ENCODE results near the gene SMPD3.

Gene SMPD3

DNA sequence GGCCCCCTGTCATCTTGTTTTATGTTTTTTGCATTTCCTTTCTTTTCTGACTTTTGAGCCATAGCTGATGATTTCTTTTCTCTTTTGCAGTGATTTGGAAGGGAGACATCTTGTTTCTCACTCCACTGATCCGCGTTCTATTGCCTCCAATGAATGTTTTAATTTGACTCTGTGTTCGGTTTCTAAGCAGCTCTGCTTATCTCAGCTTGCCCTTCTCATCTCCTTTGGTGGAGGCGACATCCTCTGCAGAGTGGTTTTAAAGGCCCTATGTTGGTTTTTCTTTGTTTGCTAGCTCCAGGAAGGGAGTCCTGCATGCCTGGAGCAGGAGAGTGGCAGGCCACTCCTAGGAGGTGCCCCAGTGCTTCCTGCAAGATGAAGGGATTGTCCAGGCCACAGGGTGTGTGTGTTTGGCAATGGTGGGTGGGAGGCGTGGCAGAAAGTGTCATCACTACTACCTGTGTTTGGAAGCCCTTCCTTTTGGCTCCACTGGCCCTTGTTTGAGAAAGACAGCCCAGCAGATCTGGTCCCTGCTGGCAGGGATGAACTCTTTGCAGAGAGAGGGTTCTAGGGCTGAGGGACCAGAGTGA is 13.6 kb downstream of the SMPD3 start:
- no peak for DNase-seq (ENCODE audit: low read depth, low spot score)

DNA sequence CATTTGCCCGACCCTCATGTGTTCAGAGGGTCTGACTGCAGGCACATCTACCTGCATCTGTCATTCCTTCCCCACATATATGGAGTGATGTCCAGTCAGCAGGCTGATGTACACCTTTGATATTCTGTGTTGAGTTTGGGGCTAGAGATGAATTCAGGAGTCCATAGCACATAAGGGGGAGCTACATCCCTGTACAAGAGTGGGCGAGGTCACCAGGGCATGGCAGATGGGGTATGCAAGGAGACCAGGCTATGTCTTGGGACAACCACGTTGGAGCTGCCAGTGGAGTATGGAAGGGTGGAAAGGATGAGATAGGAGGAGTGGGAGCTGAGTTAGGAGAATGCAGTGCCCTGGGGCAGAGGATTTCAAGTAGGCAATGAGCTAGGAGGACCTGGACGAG is 15.0 kb downstream of the SMPD3 start:
- no peak for DNase-seq (ENCODE audit: low read depth, low spot score)

DNA sequence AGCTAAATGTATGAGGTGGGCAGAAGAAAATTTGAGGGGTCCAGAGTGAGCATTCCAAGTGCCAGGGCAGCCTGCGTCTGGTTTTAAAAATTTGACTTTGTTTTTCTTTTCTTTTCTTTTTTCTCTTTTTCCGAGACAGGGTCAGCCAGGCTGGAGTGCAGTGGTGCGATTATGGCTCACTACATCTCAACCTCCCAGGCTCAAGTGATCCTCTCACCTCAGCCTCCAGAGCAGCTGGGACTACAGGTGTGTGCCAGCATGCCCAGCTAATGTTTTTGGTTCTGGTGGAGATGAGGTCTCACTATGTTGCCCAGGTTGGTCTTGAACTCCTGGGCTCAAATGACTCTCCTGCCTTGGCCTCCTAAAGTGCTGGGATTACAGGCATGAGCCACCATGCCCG is 15.6 kb downstream of the SMPD3 start:
- no peak for DNase-seq (ENCODE audit: low read depth, low spot score)

DNA sequence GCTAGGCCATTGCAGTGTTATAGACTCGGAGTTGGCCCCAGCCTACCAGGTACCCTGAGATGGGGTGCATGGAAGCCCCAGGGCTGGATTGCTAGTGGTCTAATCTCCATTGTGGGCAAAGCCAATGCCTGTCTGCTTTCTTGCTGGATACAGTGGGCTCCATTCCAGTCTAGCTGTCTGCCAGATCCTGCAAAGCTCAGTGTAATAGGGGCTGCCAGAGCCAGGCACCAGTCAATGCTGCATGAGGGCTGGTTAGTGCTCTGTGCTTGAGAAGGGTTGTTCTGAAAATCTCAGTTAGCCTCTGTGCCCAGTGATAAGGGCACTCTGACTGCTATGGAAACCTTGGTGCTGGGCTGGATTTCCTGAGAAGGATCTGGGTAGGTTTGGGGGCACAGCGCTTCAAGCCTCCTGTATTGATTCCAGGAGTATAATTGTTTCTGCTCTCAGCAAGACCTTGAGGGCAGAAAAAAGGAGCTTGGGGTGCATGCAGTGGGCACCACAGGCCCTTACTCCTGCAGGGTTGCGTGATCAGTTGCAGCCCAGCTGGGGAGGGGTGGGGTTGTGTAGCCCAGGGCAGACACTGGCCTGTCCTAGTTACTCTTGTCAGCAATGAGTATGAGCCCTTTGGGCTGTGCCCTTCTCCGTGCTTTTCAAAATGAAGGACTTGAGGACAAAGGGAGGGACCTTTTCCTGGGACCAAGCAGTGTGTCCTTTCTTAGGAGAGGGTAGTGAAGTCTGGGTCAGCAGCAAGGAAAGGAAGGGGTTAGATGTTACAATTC is 19.0 kb downstream of the SMPD3 start:
- DNase-seq (ENCODE audit: low read depth, low spot score): no peak

DNA sequence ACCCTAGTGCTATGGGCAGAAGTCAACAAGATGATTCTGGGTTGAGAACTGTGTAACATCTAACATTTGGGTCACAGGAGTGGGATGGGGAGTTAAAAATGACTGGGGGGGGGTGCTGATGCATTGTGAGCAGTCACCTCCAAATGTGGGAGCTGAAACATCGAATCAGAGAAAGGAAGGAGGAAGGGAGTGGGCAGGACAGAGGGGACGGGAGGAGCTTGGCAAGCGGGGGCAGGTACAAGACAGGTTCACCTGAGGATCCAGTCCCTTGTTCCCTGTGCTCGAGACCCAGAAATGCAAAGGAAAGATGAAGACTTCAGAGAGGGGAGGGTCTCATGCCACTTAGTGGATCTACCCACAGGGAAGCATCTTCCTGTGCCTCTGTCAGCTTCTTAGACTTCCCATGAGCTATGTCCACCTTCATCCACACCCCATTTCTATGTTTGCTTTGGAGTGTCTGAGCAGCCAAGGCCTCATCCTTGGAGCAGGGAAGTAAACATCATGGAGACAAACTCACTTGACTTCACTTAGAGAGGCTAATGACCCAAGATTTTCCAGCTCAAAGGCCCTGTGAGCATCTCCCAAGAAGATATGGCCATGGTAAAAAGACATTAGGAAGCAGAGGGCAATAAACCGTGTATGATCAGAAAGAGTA is 20.5 kb downstream of the SMPD3 start:
- DNase-seq (ENCODE audit: low read depth, low spot score): no peak

DNA sequence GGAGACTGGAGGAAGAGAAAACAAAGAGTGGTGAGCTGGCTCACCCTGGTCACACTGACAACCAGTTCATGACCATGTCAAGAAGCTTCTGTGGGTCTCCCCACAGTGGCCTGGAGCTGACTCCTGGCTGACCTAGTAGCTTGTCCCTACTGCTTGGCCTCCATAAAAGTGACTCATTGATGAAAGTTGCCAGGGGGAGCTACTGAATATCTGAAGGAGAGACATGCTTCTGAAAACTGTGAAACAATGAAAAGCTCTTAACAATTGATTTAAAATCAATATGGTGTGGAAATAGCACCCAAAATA is 22.0 kb downstream of the SMPD3 start:
- no peak for DNase-seq (ENCODE audit: low read depth, low spot score)

DNA sequence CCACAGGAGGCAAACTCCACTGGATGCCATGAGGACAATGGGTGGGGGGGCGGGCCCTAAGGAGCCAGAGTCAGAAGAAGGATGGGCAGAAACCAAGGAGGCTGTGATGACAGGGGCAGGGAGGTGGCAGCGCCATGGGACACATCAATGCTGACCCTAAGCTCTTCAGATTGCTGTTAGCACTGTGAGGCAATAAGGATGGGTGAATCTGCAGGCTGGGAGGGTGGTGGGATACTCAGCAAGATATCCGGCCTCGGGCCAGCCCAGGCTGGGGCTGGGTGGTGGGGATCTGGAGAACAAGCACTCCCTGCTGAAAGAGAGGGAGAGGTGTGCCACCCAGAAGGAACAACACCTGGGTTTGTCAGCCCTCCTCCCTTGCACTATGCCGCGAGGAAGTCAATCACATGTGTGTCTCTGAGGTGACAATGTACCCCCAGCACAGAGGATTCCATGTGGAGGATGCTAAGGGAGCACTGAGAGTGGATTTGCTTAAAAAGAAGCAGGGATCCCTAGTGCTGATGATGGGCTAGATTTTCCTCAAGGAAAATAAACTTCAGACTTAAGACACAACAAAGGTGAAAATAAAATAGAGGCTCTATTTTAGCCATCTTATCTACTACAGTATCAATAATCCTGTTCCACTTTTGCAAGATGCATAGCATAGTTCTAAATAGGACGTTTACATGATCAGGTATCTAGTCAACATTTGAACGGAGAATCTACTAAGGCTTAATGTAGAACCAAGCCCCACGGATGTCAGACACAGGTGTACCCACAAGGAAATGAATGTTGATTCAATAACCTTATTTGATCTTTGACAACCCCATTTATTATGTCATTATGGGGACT is 22.6 kb downstream of the SMPD3 start:
- DNase-seq (ENCODE audit: low read depth, low spot score): no peak

DNA sequence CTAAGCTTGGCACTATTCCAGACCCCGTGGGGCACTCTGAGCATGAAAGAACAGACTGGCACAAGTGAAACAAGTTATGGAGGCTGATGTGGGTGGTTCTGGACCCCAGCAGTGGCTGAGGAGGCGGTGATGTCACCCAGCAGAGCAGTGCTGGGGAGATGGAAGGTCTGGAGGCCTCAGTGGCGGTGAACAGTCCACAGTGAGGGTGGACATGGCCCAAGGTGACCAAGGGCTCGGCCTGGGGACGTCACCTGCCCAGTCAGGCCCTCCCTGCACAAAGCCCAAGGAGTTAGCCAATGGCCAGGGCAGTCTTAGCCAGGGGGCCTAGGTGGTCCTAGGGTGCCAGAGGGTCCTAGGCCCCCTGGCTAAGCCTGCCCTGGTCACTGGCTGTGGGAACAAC is 24.5 kb downstream of the SMPD3 start:
- DNase-seq (ENCODE audit: low read depth, low spot score): no peak

DNA sequence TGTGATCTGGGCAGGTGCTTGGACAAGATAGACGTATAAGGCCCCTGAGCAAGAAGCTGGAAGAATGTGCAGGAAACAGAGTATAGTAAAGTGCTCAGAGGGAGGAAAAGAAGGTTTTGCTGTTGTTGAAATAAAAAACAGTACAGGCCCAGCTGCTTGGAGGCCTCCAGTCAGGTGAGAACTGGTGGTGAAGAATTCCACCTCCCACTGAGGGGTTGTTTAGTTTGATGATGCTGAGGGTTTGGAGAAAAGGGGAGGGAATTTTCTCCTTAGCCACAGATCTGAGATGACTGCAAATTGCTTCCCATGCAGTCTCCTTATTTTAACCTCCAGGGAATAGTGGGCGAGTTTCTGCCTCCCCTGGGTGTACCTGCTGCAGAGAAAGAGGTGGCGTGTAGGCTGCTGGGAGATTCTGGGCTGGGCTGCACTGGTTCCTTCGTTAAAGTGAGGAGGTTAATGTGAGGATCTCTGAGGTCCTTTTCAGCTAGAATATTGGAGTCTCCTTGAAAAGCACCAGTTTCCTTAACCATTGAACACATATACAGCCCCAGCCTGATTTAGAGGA is 25.8 kb downstream of the SMPD3 start:
- no peak for DNase-seq (ENCODE audit: low read depth, low spot score)

DNA sequence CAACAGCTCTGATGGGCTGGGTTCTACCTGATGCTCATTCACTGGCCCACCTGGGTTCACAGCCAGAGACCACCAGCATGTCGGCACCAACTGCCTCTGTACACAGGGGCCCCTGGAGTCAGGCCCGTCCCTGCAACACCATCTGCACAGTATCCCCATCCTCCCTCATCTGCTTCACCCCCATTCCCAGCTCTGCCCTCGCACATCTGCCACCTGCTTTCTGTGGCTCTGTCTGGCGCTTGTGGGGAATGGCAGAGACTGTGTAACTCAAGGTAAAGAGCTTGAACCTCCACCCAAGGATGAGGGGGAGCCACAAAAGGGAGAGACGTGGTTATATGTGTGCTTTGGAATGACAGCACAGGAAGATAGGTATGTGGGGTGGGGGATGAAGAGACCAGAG is 27.2 kb downstream of the SMPD3 start:
- DNase-seq (ENCODE audit: low read depth, low spot score): no peak

DNA sequence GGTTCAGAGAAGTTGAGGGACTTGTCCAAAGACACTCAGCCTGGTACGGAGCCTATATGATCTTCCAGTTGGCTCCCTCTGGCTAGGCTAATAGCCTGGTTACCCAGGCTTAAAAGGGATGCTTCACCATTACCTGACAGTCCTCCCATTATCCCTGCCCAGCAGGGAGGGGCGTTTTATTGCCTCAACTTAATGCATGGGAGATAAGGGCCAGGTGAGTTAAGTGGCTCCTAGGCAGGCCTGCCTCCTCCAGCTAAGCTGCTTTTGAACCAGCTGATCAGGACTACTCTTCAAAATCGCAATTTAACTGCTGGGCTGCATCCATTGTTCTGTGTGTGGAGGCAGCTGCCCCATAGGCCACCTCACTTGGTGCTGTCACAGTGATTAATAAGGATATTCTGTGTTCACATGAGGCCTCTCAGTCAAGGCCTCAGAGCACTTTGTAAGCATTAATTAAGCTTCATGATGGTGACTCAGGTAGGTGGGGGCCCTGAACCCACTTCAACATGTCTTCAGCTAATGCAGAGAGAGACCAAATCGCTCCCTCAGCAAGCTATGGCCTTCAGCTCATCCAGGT is 27.9 kb downstream of the SMPD3 start:
- DNase-seq (ENCODE audit: low read depth, low spot score): no peak

DNA sequence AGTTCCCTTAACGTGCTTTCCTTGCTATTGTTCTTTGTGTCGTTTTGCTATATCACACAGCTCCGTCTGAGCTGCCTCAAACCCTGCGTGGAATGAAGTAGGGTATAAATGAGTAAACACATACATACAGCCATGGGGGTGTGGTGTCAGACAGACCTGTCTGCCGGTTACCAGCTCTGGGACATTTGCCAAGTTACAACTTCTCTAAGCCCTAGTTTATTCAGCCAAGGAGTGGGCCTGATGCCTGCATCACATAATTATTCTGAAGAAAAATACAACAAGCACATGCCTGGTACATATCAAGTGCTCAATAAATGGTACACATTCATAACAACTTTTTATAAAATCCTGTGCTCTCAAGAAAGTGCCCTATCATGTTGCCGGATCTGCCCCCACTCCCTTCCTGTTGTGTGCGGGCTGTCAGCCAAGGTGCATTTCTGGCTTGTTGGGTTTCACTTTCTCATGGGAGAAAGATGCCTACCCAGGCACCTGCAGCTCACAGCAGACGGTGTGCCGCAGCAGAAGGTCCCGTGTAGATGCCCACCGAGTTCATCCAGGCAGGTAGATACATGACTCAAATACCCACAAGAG is 30.5 kb downstream of the SMPD3 start:
- peak; percentile 59 for DNase-seq (ENCODE audit: low read depth, low spot score)

DNA sequence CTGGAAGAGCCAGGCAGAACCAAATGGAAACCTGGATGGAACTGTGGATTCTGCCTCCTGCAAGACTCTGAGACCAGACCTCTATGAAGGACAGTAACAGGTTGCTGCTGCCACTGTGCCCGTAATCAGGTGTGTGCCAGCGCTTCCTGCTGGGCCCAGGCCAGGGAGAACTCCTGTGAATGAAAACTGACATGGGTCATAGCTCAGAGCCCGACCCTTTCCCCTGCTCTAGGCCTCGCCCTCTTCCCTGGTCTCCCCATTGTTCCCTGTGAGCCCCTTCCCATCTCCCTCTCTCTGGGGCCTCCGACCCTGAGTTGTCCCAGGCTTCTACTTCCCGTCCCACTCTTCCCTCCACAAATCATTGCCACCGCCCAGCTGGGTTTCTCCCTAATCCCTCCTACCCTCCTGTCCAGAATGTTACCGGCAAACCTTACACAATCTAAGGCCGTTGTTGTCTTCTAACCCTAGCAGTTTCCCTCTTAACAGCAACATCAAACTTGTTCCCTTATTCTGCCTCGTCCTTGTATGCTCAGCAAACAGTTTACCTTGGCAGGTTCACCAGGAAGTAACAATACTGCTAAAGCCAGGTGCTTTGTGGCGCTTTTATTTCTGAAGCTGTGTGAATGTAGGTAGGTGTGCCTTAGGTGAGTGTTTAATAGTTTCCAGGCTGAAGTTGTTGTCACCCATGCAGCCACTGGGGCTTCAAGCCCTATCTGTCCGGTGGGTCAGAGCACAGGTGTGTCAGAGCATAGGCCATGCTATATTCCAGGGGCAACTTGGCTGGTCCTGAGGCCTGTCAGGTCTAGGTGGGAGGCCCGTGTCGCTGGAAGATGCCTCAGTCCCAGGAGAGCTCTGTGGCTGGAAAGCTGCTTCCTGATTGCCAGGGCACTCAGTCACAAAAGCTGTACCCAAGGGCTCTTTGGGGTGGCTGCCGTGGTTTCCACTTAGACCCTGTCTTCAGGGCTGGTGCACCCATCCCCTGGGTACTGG is 32.0 kb downstream of the SMPD3 start:
- DNase-seq (ENCODE audit: low read depth, low spot score): no peak

DNA sequence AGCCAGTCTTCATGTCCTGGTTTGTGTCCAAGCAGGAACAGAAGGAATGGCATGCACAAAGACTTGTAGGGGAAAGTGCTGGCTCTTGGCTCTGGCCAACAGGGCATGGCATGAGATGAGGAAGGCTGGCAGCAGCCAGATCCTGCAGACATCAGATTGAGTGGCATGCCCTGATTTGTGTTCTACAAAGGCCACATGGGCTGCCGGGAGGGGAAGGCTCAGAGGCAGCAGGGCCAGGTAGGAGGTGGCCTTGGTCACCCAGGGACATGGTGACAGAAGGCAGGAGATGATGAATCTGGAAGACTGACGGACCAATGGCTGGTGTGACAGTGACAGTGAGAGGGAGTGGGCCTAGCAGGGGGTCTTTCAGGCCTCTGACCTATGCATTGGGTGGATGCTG is 33.7 kb downstream of the SMPD3 start:
- DNase-seq (ENCODE audit: low read depth, low spot score): no peak

DNA sequence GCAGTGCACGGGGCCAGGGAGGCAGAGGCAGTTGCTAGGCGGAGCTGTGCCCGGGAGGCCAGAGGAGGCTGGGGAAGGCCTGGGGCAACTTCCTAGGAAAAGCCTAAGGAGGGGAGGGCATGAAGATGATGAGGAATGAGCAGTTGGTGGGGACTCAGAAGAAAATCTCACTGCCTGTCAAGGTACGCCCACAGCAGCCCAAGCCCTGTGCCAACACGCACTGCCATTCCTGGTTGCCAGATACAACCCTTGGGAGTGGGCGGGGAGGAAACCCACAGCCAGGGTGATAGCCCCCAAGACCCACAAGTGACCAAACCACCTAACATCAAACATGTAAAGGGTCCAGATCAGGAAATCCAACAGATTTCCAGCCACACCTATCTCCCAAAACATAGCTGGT is 36.2 kb downstream of the SMPD3 start:
- DNase-seq (ENCODE audit: low read depth, low spot score): no peak

DNA sequence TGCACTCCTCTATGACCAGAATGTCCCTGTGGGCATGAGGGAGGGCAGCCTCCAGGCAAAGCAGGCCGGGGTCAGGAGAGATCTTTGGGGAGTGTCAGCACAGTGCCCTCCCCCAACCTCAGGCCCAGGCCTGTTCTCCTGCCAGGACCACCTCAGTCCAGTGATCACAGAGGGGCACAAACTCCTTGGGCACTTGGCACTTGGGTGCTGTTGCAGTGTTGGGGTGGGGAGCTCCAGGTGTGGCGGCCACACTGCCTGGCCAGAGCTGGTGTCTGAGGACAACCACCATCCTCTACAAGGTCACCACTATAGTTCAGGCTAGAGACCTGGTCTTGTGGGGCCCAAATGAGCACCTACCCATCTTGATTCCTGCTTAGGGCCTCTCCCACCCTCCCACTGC is 37.2 kb downstream of the SMPD3 start:
- DNase-seq (ENCODE audit: low read depth, low spot score): no peak

DNA sequence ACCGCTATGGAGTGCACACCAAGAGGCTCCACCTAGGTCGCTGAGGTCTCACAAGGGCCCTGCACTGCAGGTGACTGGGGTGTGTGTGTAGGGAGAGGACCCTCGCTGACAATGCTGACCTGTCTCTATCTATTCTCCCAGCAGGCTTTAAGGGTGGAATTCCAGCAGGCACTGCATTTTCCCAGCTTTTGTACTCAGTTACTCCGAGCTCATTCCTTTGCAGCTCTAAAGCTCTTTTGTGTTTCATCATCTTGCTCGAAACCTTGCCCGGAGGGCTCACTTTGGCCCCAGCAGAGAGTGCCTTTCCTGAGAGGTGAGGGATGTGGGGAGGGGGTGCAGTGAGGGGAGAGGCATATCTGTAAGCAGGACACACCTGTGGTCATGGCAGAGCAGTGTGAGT is 39.3 kb downstream of the SMPD3 start:
- no peak for DNase-seq (ENCODE audit: low read depth, low spot score)

DNA sequence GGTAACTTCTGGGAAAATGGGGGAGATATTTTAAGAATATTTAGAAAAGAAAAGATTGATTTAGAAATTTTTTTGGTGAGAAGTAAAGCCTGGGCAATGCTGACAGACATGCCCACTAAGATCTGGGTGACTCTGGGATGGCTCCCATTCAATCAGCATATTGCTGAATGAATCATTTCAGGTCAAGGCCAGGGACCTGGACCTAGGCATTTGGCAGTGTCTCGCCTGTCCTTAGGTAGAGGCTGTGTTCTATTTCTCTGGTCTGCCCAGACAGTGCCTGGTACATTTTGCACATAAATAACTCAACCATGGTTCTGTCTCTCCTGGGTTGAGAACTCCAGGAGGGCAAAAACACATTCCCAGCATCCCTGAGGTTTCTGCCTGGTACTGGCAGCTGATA is 39.9 kb downstream of the SMPD3 start:
- no peak for DNase-seq (ENCODE audit: low read depth, low spot score)

DNA sequence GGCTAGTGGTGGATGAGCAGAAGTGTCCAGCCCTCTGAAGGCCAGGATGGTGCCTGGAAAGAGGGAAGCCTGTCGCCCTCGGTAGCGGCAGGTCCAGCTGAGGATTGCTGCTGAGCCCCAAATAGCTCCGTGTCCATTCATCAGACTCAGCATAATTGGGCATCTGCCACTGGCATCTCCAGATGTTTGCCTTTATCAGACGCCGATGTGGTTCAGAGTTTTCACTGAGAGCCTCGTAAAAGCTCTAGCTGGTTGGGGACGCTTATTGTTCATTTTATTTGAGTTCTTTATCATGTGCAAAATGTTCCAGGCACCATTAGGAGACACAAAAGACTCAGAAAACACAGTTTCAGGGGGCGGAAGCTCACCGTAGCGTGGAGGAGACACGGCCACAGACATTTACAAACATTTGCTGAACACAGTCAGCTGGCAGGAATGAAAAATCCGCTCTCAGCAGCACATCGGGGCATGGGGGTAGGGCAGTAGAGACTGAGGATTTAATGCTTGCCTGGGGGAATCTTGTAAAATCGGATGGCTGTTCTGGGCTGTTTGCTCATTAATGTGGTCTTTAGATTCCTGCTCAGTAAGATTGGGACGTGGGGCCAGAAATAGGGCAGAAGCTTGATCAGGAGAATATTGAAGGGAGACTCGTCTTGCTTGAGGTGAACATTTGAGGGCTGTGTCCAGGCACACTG is 41.7 kb downstream of the SMPD3 start:
- DNase-seq (ENCODE audit: low read depth, low spot score): no peak

Measured in activated CD4-positive, CD25-positive, alpha-beta regulatory T cell treated with anti-CD3 and anti-CD28 coated beads, Interleukin-2, amount 50 U/mL, for 16 hours (primary cell).